ENCODE data around the gene HSPBP1. TPM values are rescaled to one million over a fixed set of nuclear protein-coding genes. Genes with fewer than 3 reads are reported as not detected.
"Not testable (repeated sequence)": the region's sequence is repeated elsewhere in the genome, so short reads cannot be mapped to it uniquely, and the experiment has no call there.

The HSPBP1 gene
- total and polyA plus RNA-seq, 2 of the 13 experiments (the other 11 are each of a cell fraction or from before 2014, with no cell fraction given), result 22.3 to 33.7 TPM

GRCh38 chr19:55224679-55225414, 55.1 kb downstream of the HSPBP1 start:
- WGBS (ENCODE audit: low lambda C conversion rate), result 42% methylated on average over 9 of the region's 11 CpGs
- in situ Hi-C loops (cut with HindIII; ENCODE audit: extremely low pct_ligation_motif_present, low pct_unique_long_range_greater_than_20kb), result loop anchor here (5.0 kb wide), 1 partner anchor 32 kb away; the partner anchor contains the start of gene PPP6R1
- POLR2A ChIA-PET, result not testable (repeated sequence)

GRCh38 chr19:55224038-55224665, 55.8 kb downstream of the HSPBP1 start:
- DNase-seq (ENCODE audit: low spot score), result no peak
- BruUV-seq (replicated peaks), result no TSS peak
- no peak for ATAC-seq
- WGBS (ENCODE audit: low lambda C conversion rate), result 79% methylated on average over 18 of the region's 26 CpGs
- peaks cover 4% of the 10 kb centered on the region for H3K79me2 ChIP-seq (ENCODE audit: insufficient read depth, low read length)
- peaks cover 44% of the 10 kb centered on the region for H3K4me1 ChIP-seq (ENCODE audit: insufficient read depth, low read length)
- no peak overlapping the region for H3K4me2 ChIP-seq (ENCODE audit: low read depth, low read length)
- ChIA-PET CTCF (ENCODE audit: low intra/inter-chr PET ratio, low total read pairs) (no interaction called here), POLR2A (no interaction called here)
- no peak overlapping the region for H3K27ac ChIP-seq (ENCODE audit: extremely low read length, insufficient read depth, low read length)
- no peaks in the 10 kb centered on the region for H3K27me3 ChIP-seq (ENCODE audit: control insufficient read depth in 1 of 2, insufficient read depth in 2 of 2, low read length in 2 of 2)
- H3K9ac ChIP-seq (ENCODE audit: insufficient read depth, low read depth, low read length), result no peak overlapping the region
- in situ Hi-C loops (cut with HindIII; ENCODE audit: extremely low pct_ligation_motif_present, low pct_unique_long_range_greater_than_20kb), result loop anchor here (5.0 kb wide), 1 partner anchor 33 kb away; the partner anchor contains the start of gene PPP6R1
- intact Hi-C loops (cut with micrococcal nuclease; ENCODE audit: unreplicated experiment), result no loop called here
- no peak overlapping the region for H3K4me3 ChIP-seq (replicated peaks in 1 of 3; ENCODE audit: insufficient read depth in 1 of 3, low read depth in 2 of 3, low read length in 3 of 3)
- no peaks in the 10 kb centered on the region for H4K20me1 ChIP-seq (ENCODE audit: insufficient read depth, low read length)
- H2AFZ ChIP-seq (ENCODE audit: low read length), result no peak overlapping the region
- H3K36me3 ChIP-seq (replicated peaks in 1 of 2; ENCODE audit: control insufficient read depth in 1 of 2, insufficient read depth in 2 of 2, low read length in 2 of 2), result peaks cover 4 to 11% of the 10 kb centered on the region in 2 experiments; a peak in 3 of 5 replicates
- TF ChIP-seq IKZF4 (CRISPR knock-in tag; IDR thresholded peaks at IDR 0.05; ENCODE audit: borderline replicate concordance, low read depth, not compliant biosample characterization) (no peak), ZNF317 (CRISPR knock-in tag; IDR thresholded peaks at IDR 0.05) (no peak), AGO1 (IDR thresholded peaks at IDR 0.05; ENCODE audit: low read depth, low read length, poor library complexity, severe bottlenecking) (peak; percentile 50), POGZ (CRISPR knock-in tag; IDR thresholded peaks at IDR 0.05) (no peak), AGO2 (optimal IDR thresholded peaks at IDR 0.05; ENCODE audit: low read depth, low read length) (peak; percentile 60), ZNF550 (CRISPR knock-in tag; IDR thresholded peaks at IDR 0.05; ENCODE audit: borderline replicate concordance) (no peak), POLR2G (IDR thresholded peaks at IDR 0.05; ENCODE audit: low read depth, low read length) (0 out of 2 replicates have a peak, but pooled peaks have one; percentile 6), HDAC6 (IDR thresholded peaks at IDR 0.05; ENCODE audit: low read depth, low read length) (no peak), FOXM1 (CRISPR knock-in tag; IDR thresholded peaks at IDR 0.05) (no peak)
- FAIRE-seq, result no peak
- no peaks in the 10 kb centered on the region for H3K9me3 ChIP-seq (ENCODE audit: low read length)

More at GRCh38 chr19:55224679-55225414, 55.1 kb downstream of the HSPBP1 start:
- H3K27ac ChIP-seq (ENCODE audit: extremely low read length, insufficient read depth, low read length); ATAC-seq; H2AFZ ChIP-seq (ENCODE audit: low read length); CTCF ChIA-PET (ENCODE audit: low intra/inter-chr PET ratio, low total read pairs); H3K79me2 ChIP-seq (ENCODE audit: insufficient read depth, low read length); H3K4me2 ChIP-seq (ENCODE audit: low read depth, low read length); H3K27me3 ChIP-seq (ENCODE audit: control insufficient read depth in 1 of 2, insufficient read depth in 2 of 2, low read length in 2 of 2); intact Hi-C loops (cut with micrococcal nuclease; ENCODE audit: unreplicated experiment); DNase-seq (ENCODE audit: low spot score); H4K20me1 ChIP-seq (ENCODE audit: insufficient read depth, low read length); BruUV-seq (replicated peaks); FAIRE-seq; H3K9me3 ChIP-seq (ENCODE audit: low read length); H3K9ac ChIP-seq (ENCODE audit: insufficient read depth, low read depth, low read length); H3K4me3 ChIP-seq (replicated peaks in 1 of 3; ENCODE audit: insufficient read depth in 1 of 3, low read depth in 2 of 3, low read length in 3 of 3): not testable (repeated sequence)
- H3K4me1 ChIP-seq (ENCODE audit: insufficient read depth, low read length), result peaks cover 50% of the 10 kb centered on the region
- peaks cover 5 to 11% of the 10 kb centered on the region in 2 experiments; a peak in 3 of 5 replicates for H3K36me3 ChIP-seq (replicated peaks in 1 of 2; ENCODE audit: control insufficient read depth in 1 of 2, insufficient read depth in 2 of 2, low read length in 2 of 2)
- TF ChIP-seq POLR2A (IDR thresholded peaks at IDR 0.05; ENCODE audit: insufficient read depth in 1 of 2, low read depth in 2 of 2, low read length in 2 of 2) (peak in 1 of 2 experiments; percentile 10; a peak in 1 of 4 replicates), ZC3H13 (CRISPR knock-in tag; IDR thresholded peaks at IDR 0.05) (0 out of 2 replicates have a peak, but pooled peaks have one; percentile 5), ZSCAN22 (CRISPR knock-in tag; IDR thresholded peaks at IDR 0.05) (peak; percentile 97), KDM5B (CRISPR knock-in tag; IDR thresholded peaks at IDR 0.05; ENCODE audit: borderline replicate concordance) (peak; percentile 35; the same call in 1 of the 2 replicates), ZNF263 (CRISPR knock-in tag; IDR thresholded peaks at IDR 0.05) (peak; percentile 62)

Data from HepG2 (cell line).